Fibroblast of the aortic adventitia (primary cell): ENCODE measurements around the gene OR7G2. TPM values are rescaled to one million over a fixed set of nuclear protein-coding genes. Genes with fewer than 3 reads are reported as not detected.

Source experiments
- DNase-seq: peaks from one replicate; pipeline ENCODE4 v3.0.0-alpha.2; 2010; ENCODE audit warnings: low read depth
- H3K4me3 ChIP-seq: 2 replicates; pipeline ENCODE4 v1.5.1; 2011; ENCODE audit warnings: low read depth, mild to moderate bottlenecking, control low read depth, low read length, moderate library complexity
- CTCF ChIP-seq: IDR thresholded peaks from 2 replicates; pipeline ENCODE4 v1.5.1; 2011; ENCODE audit warnings: mild to moderate bottlenecking, low read length, control low read depth, inconsistent platforms; ENCODE audit not compliant: insufficient read depth
- total RNA-seq: library from RNA; depleted of rRNA; stranded (reverse); fragments of >200 nt; gene quantifications from 2 replicates; pipeline ENCODE4 v1.2.3, GENCODE V29; 2012; ENCODE audit warnings: low replicate concordance

OR7G2 gene
- total RNA-seq, 1 donor = not detected

GRCh38 chr19:9128171-9128570 is 20.9 kb upstream of the OR7G2 start:
- no peak overlapping the region for H3K4me3 ChIP-seq
- TF ChIP-seq CTCF = no peak
- no peak for DNase-seq

DNA sequence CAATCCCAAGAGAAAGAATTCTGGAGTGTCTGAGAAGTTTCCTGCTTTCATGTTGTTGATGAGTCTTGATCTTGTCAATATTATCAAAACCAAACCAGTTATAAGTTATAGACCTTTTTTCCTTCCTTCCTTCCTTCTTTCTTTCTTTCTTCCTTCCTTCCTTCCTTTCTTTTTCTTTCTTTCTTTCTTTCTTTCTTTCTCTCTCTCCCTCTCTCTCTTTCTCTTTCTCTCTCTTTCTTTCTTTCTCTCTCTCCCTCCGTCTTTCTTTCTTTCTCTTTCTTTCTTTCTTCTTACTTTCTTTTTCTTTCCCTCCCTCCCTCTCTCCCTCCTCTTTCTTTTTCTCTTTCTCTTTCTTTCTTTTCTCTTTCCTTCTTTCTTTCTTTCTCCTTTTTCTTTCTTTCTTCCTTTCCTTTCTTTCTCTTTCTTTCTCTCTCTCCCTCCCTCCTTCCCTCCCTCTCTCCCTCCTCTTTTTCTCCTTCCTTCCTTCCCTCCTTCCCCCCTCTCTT is 19.7 kb upstream of the OR7G2 start, which contains the start of gene OR7G3:
TSS of gene OR7G3 (minus strand) at position 51 of the 506 bp plus-strand sequence. CDS start at position 51, 0 bp downstream.
- no peak within 1 kb of the TSS for H3K4me3 ChIP-seq
- no peak for DNase-seq
- no peak for TF ChIP-seq CTCF

DNA sequence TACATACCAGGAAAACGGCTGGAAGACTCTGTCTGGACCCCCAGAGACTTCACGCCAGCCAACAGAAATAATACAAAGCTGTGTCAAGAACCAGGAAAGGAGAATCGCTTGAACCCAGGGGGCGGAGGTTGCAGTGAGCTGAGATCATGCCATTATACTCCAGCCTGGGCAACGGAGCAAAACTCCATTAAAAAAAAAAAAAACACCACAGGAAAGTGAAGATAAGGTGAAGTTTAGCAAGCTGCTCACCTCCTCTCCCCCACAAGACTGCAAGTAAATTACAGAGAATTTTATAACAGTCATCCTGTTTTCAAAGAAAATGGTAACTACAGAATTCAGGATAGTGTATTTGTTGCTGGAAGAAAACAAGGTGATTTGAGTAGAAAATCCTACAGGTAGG is 9.3 kb upstream of the OR7G2 start:
- H3K4me3 ChIP-seq = no peak overlapping the region
- no peak for DNase-seq
- TF ChIP-seq CTCF = no peak

DNA sequence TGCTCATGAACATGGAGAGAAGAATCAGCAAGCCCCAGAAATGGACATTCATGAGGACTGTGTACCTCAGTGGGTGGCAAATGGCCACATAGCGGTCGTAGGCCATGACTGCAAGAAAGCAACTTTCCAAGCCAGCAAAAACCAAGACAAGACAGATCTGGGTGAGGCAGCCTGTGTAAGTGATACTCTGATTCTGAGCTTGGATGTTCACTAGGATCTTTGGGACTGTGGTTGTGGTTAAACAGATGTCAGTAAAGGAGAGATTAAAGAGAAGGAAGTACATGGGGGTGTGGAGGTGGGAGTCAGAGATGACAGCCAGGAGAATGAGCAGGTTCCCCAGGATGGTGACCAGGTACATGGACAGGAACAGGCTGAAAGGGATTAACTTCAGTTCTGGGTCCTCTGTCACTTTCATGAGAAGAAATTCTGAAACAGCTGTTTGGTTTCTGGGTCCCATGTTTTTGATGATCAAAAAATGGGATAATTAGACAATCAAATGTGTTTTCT is 8.1 kb upstream of the OR7G2 start, which contains the start of gene OR7G1:
TSS of gene OR7G1 (minus strand) at position 457 of the 507 bp plus-strand sequence. CDS start at position 457, 0 bp downstream.
- TF ChIP-seq CTCF = no peak
- DNase-seq = no peak
- no peak within 1 kb of the TSS for H3K4me3 ChIP-seq

DNA sequence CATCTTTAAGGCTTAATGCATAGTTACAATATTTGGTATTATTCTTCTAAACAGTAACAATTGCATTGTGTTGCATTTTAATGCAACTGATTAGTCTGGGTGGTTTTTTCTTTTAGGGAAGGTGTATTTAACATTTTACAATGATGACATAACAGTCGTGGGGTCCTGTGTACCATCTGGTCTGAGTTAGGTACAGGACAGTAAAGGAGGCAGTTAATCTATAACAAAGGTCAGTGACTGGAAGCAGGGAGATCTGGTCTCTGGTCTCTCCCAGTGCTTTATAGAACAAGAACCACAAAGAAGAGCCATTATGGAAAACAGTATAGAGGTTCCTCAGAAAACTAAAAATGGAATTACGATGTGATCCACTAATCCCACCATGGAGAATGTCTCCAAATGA is 2.7 kb upstream of the OR7G2 start:
- no peak for DNase-seq

DNA sequence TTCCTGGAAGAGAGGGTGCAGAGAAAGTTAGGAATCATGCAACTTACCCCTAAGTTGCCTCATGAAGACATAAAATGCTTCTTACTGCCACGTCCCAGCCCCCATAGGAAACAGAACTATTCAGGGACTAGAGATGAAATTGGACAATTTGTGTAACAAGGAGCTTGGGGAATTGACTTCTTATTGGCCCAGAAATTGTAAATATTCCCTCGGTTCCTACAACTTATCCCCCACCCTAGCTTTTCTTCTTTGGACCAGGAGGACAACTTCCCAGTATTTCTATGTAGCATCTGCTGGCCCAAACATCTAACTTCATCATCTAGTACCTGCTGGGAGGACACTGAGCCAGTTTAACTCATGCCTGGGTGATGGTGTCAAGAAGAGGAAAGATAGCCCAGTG is 20.5 kb downstream of the OR7G2 start, which contains the start of gene OR1M1:
TSS of gene OR1M1 (plus strand) at position 301 of the 400 bp plus-strand sequence. CDS start 6,184 bp downstream, outside the sequence.
- H3K4me3 ChIP-seq = no peak within 1 kb of the TSS
- no peak for DNase-seq
- no peak for TF ChIP-seq CTCF

More for the DNA sequence above, 2.7 kb upstream of the OR7G2 start:
- H3K4me3 ChIP-seq = no peak overlapping the region
- TF ChIP-seq CTCF = no peak
